CD4-positive, alpha-beta T cell treated with Interleukin-2 at 100 ng/mL for 4 hours (primary cell): ENCODE measurements around the gene RAD51B.
A peak's percentile ranks its signal among the peaks of the same experiment; 100 is the strongest.
"Not testable (repeated sequence)": the region's sequence is repeated elsewhere in the genome, so short reads cannot be mapped to it uniquely, and the experiment has no call there.

Source experiments
- DNase-seq: peaks from one replicate; pipeline ENCODE4 v3.0.0-alpha.2; 2020; ENCODE audit warnings: low spot score

RAD51B gene

DNA sequence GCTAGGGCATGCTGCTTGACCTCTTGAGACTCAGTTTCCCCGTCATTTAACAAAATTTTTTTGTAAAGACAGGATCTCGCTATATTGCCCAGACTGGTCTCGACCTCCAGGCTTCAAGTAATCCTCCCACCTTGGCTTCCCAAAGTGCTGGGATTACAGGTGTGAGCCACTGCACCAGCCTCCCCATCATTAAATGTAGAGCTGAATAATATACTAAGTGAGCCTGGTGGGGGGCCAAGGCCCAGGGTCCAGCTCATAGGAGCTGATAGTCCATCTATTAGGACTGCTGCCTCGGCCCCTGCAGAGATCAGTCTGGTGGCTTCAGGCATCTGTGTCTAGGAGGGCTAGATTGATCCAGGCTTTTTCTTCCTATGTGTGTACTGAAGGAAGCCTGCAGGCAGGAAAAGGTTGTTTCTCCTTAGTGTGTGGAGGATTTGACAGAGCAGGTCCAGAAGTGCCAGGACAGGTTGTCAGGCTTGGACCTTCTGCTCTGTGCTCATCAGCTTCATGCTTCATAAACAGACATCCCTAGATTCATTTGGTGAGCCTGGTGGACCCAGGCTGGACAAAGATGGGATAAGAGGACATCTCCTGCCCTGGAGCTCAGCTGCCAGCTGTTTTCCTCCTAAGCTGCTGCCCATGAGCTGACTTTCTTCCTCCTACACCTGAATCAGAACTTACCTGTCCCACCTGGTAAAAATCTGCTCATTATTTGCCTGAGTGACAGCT, 837.9 kb downstream of the RAD51B start:
- no peak for DNase-seq

GRCh38 chr14:68658029-68658509, 838.5 kb downstream of the RAD51B start:
- no peak for DNase-seq

DNA sequence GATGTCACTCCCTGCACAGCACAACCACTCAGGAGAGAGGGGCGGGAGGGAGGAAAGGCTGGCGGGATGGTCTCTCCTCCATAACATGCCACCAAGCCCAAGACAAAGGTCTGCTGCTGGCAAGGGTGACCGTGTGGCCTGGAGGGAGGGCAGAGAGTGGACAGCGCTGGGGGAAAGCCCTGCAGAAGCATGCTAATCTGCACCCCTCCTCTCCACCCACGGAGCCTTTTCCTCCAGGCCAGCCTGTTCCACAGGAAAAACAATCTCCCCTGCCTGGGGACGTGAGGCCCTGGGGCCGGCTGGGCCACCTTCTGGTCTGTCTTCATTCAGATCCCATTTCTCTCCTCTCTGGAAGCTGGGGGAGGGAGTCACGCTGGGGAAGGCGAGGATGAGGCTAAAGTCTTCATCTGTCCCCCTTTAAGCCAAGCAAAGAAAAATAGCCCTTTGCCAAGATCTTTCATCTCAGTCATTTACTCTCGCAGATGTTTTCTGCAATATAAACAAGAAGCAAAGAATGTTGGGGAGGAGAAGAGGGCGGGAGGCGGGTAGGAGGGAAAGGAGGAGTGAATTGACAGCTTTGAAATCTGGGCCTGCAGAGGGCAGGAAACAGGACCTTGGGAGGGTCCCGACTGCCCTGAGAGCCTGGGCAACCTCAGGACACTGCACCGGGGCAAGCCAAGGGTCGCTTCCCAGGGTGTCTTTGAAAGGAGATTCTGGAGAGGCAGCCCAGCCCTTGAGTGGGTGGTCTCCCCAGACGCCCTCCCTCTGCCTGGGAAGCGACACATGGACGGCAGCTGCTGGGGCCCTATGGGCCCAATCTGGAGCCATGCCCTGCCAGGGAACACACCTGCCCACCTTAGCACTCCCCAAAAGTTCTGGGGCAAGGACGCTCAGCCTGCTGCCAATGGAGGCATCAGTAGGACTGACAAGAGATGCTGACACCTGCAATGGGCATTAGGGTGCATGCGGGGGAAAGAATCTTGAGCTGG, 839.7 kb downstream of the RAD51B start:
- DNase-seq = no peak

DNA sequence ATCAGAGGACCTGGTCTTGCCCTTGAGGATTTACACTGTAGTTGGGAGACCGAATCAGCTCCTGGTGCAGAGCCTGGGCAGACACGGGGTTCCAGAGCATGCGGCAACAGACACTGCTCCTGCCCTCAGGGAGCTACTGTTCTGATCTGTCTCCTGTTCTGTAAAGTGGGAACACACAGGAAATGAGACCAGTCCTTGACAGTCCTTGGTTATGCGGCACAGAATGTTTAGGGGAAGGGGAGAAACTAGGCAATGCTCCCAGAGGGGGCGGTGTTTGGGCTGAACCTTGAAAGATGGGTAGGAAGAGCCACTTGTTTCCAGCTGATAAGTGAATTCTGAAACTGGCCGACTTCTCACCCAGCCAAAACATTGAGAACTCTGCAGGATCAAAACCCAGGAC, 840.9 kb downstream of the RAD51B start:
- DNase-seq = no peak

DNA sequence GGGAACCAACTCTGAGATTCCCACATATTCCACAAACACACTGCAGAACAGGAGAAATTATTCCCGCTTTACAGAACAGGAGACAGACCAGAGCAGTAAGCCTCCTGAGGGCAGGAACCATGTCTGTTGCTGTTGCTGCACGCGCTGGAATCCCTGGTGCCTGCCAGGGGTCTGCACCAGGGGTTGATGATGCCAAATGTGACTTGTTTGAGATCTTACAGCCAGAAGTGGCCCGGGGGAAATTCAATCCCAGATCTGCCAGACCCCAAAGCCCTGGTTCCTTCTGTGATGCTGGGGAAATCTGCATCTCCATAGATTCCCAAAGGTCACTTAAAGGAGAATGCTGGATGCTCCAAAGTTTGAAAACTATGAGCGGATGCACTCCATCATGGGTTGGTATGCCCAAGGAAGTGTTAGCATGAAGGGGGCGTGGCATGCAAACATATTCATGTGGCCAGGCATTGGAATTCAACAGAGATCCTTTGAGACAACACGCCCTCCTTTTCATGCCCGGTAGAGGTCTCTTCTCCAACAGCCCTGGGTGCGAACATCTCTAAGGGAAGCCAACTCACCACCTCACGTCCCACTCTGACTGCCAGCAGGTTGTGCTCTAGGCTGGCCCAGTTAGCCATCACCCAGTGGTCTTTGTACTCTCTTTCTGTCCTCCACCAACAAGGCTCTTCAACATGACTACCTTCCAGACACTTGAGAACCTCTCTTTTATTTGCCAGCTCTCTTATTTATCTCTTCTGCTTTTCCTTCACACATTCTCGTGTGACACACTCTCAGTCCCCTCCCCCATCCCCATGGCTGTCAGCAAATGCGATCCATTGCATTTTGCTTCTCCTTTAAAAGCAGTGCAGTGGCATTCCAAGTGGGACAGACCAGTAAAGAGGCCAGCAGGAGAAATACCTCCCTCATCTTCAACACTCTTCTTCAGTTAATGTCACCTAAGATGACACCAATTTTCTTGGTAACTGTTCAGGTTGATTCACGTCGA, 841.9 kb downstream of the RAD51B start:
- DNase-seq = no peak

GRCh38 chr14:68662392-68662791, 842.8 kb downstream of the RAD51B start:
- DNase-seq = no peak

- DNase-seq = not testable (repeated sequence)
Measured at GRCh38 chr14:68662826-68663225, 843.2 kb downstream of the RAD51B start.

DNA sequence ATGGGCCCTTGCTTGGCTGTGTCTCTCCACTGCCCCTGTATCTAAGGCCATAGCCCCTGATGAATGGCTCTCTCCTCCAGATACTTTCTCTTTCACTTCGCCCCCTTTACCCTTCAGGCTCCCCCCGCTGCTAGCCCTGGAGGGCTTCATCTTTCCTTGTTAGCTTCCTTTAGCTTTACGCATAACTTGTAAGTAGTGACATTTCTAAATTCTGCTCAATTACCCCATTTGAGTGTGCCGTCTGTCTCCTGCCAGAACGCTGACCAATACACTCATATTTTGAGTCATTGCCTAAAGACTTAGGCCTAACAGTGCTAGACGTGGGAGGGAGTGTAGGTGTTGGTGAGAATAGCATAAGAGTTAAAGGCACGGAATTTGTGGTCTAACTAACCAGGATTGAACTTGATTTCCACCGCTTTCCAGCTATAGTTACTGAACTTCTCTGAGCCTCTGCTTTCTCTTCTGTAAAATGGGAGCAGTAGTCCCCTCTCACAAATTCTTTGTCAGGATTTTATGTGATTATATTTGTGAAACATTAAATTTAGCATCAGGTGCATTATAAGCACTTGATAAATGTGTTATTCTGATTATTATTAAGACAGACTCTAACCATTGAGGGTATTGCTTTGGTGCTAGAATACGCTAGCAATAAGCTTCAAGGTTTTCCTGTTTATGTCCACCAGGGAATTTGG, 844.0 kb downstream of the RAD51B start:
- peak; percentile 35 for DNase-seq

GRCh38 chr14:68664225-68664681, 844.7 kb downstream of the RAD51B start:
- no peak for DNase-seq

- DNase-seq = no peak
Measured at GRCh38 chr14:68665131-68665530, 845.6 kb downstream of the RAD51B start.

GRCh38 chr14:68665792-68666204, 846.2 kb downstream of the RAD51B start:
- DNase-seq = no peak

DNA sequence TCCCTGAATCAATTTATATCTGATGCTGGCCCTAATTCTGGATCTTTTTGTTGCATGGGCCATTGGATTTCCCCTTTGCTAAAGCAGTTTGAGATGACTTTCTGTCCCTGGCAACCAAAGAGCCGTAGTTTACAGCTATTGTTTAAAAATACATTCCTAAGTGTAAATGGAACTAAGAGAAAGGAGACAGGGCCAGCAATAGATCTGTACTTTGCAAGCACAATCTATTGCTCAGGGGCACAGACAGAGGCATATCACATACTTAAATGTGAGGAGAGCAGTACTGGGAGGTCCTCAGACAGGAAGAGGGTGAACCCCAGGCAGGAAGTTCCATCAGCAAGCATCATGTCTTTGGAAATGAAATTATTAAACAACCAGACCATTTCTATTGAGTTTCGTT, 846.7 kb downstream of the RAD51B start:
- DNase-seq = no peak

DNA sequence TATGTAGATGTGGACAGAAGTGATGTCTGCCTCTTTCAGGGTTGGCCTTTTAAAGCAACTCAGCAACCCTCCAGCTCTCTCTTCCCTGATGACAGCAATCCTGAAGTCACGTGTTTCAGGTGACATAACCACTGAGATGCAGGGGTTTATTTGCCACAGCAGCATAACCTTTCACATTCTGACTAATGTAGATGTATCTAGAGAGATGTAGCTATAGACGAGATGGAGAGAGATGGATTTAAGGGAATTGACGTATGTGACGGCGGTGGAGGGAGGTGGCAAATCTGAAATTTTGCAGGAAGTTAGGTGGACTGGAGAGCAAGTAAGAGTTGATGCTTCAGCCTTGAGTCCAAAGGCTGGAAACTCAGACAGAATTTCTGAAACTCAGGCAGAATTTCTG, 847.3 kb downstream of the RAD51B start:
- DNase-seq = no peak

- no peak for DNase-seq
Measured at GRCh38 chr14:68667313-68667791, 847.8 kb downstream of the RAD51B start.

DNA sequence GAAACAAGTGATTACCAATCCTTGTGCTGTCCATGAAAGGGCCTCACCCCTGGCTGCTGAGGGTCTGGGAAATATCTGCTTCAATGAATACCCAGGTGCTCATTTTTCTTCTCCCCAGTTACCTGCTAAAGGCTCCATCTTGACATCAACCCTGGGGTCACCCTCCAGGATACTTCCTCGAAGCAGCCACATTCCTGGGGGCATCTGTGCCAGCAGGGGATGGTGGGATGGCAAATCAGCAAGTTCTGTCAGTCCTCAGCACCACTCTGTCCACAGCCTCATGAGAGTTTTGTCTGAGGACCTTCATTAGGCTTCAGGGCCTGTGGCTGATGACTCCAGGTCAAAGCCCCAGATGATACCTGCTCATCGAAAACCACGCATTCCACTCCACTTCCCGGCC, 848.4 kb downstream of the RAD51B start:
- DNase-seq = no peak

DNA sequence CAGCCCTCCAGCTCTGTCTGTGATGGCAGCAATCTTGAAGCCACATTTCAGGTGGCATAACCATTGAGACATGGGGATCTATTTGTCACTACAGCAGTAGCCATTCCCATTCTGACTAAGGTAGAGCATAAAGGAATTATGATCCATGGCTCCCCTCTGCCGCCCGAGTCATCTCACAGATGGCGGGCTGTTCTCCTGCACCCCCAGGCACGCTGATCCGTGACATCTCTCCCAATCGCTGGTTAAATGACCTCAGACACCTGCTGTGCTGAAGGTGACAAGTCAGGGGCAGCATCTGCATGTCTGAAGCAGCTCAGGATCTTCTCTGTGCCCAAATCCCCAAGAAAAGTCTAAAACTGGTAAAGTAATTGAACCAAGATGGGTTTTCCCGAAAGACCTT, 849.0 kb downstream of the RAD51B start:
- no peak for DNase-seq

DNA sequence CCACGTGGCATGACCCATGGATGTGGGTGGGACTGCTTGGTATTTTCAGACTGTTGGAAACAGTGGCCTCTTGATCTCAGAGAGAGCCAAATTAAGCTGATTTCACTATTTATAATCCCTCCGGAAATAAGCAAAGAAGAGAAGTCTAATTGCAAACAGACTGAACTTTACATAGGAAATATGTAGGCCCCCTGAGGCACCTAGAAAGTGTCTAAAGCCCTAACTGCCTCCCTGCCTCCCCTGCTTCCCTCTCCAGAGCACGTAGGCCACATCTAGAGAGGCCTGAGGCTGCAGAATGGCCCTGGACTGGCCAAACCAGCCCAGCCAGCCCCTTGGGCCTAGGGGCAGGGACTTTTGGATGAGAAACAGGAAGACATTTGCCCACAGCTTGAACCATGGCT, 849.5 kb downstream of the RAD51B start:
- DNase-seq = no peak

GRCh38 chr14:68669603-68670358, 850.2 kb downstream of the RAD51B start:
- DNase-seq = no peak

DNA sequence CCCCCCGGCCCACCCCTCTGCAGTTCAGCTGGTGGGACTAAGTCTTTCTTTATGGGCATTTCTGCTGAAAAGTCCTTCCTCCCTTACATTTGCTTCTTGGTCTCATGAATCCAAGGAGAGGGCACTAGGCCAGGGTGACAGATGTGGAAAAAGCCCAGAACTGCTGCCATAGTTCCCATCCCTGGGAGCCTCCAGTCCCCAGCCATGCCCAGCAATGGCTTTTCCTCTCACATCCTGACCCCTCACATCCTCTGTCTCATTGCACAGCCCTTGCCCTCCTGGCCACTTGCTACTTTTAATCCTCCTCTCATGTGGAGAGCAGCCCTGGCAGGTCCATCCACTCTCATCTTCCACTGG, 850.8 kb downstream of the RAD51B start:
- DNase-seq = no peak

DNA sequence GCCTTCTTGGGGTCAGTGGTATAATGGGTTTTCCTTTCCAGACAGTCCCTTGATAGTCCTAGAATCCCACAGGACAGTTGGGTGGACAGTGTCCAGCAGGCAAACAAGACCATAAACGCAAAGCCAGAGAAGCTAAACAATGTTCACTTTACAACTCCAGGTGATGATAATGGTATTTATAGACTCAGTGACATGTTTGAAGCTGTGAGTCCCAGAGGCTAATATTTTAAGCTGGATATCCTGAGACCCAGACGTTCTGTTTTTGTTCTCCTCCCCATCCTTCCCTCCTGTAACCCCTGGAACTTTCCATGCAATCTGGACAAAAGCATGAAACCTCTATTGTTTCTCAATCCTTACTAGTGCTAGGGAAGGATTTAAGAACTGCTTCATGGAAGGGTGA, 852.3 kb downstream of the RAD51B start:
- DNase-seq = no peak
